Transverse colon (tissue), 3 donors: ENCODE data around the gene PDE4D.

Experiments
- POLR2A ChIP-seq: fragments of 450-650 bp; IDR thresholded peaks from one replicate; pipeline ENCODE4 v1.6.1; 2016; ENCODE audit warnings: antibody characterized with exemption, mild to moderate bottlenecking, moderate library complexity
- TF ChIP-seq, protein P1 (sequence below), 5 experiments: fragments of 200-600 bp in 3 of 5; fragments of 450-650 bp in 2 of 5; sonication (generic) in 3 of 5; IDR thresholded peaks; 1 replicate in 2 of 5; 2 replicates in 3 of 5; pipeline ENCODE4 v1.5.1; 2016 to 2017; ENCODE audit warnings: antibody characterized with exemption in 5 of 5, inconsistent platforms in 3 of 5, mild to moderate bottlenecking in 2 of 5, moderate library complexity in 1 of 5

DNA sequence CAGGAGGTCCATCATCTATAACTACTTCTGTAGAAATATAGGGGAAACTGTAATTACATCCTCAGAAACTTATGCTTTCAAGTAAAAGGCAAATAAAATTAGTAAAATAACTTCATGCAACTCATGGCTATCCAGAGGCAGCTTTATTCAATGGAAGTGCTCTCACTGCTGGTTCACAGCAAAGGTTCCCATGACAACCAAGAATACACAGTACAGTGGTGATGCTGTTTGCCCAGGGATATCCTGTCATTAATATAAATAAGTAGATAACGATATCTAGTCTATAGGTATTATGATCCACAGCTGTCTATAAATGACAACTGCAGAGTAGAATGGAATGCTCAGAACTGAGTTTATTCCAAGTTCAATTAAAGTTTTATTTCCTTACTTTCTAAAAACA lies 390.3 kb downstream of the PDE4D start:
- TF ChIP-seq, protein P1, sequence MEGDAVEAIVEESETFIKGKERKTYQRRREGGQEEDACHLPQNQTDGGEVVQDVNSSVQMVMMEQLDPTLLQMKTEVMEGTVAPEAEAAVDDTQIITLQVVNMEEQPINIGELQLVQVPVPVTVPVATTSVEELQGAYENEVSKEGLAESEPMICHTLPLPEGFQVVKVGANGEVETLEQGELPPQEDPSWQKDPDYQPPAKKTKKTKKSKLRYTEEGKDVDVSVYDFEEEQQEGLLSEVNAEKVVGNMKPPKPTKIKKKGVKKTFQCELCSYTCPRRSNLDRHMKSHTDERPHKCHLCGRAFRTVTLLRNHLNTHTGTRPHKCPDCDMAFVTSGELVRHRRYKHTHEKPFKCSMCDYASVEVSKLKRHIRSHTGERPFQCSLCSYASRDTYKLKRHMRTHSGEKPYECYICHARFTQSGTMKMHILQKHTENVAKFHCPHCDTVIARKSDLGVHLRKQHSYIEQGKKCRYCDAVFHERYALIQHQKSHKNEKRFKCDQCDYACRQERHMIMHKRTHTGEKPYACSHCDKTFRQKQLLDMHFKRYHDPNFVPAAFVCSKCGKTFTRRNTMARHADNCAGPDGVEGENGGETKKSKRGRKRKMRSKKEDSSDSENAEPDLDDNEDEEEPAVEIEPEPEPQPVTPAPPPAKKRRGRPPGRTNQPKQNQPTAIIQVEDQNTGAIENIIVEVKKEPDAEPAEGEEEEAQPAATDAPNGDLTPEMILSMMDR (IDR thresholded peaks at IDR 0.05), result no peak
- no peak for TF ChIP-seq POLR2A
